SH-SY5Y (cell line): Measurements from ENCODE around the gene ELMO3.

Experiments
- GATA2 ChIP-seq: IDR thresholded peaks from 2 replicates; pipeline ENCODE4 v1.6.1; 2011; ENCODE audit warnings: mild to moderate bottlenecking, low read depth, low read length
- GATA3 ChIP-seq: IDR thresholded peaks from 2 replicates; pipeline ENCODE4 v1.6.1; 2011; ENCODE audit warnings: low read depth, mild to moderate bottlenecking, low read length, moderate library complexity

Gene ELMO3

GRCh38 chr16:67207249-67208091 lies 8.5 kb downstream of the ELMO3 start:
- no peak for TF ChIP-seq GATA3
- TF ChIP-seq GATA2 = no peak

DNA sequence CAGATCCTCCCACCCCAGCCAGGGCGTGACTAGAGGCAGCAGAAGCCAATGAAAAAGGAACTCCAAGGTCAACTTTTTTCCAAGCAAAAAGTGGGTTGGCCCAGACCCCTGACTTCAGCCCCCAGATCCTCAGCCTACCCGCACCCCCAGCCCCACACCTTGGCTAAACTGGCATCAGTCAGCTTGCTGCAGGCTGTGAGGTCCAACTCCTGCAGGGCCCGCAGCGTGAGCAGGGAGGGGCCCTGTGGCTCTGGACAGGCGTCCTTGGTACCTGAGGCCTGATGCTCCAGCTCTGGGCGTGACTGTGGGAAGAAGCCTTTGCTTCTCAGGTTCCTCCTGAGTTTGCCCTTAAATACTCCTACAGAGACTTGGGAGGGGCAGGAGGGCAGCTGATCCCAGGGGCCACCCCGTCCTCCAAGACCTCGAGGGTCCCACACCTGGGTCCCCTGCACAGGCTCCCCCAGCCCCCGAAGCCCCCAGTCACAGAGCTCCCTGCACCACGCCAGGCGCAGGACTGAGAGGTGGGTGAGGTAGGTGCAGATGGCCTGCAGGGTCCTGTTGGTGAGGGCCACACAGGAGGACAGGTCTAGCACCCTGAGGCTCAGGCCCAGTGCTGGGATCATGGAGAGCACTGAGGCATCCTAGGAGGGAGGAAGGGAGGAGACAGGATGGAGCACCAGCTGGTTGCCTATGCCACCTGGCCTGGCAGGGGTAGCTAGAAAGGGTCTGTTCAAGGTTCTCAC lies 9.4 kb downstream of the ELMO3 start:
- no peak for TF ChIP-seq GATA2
- no peak for TF ChIP-seq GATA3

- no peak for TF ChIP-seq GATA2
- no peak for TF ChIP-seq GATA3
Observed at GRCh38 chr16:67209565-67209964, 10.6 kb downstream of the ELMO3 start.

DNA sequence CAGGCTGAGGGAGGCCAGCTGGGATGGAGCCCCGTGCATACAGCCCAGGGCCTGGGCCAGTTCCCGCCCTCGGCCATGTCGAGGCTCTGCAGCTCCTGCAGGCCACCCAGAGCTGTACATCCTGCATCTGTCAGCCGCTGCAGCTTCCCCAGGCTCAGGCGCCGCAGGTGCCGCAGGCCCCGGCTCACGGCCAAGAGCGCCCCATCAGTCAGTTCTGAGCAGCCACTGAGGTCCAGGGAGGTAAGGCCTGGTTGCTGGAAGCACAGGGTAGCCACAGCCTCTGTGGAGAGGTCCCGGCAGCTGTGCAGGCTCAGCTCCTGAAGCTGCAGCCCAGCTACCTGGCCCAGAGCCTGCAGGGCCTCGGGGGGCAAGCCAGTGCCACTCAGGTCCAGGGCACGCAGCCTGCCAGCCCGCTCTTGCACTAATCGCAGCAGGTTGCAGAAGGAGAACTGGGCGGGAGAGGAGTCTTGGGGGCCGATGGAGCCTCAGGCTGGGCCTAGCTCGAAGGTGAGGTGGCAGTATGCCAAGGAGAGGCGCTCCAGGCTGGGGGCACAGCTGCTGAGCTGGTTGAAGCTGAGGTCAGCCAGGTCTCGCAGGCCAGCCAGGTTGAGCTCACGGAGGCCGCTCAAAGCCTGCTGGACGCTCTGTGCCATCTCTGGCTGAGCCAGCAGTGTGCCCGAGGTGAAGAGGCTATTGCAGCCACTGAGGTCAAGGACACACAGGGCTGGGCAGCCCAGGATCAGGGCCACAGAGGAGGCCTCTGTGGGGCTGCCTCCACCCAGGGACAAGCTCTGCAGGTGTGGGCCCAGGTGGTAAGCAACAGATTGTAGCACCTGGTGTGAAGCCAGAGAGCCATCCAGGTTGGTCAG lies 11.4 kb downstream of the ELMO3 start:
- no peak for TF ChIP-seq GATA3
- no peak for TF ChIP-seq GATA2

DNA sequence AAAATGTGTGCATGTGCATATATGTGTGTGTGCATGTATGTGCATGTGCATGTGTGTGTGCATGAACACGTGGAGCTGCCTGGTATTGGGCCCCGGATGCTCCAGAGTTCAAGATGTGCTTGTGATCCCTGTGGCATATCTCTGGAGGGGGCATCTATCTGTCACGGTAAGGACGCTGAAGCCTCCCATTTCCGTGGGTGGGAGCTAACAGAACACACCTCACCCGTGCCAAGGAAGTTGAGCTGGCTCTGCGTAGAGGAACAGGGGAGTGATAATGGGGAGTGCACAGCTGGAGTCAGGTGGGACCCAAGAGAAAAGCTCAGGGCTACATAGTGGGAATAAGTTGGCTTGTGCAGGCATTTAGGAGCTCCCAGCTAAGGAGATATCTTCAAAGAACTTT lies 12.7 kb downstream of the ELMO3 start:
- TF ChIP-seq GATA2 (no peak), GATA3 (no peak)

DNA sequence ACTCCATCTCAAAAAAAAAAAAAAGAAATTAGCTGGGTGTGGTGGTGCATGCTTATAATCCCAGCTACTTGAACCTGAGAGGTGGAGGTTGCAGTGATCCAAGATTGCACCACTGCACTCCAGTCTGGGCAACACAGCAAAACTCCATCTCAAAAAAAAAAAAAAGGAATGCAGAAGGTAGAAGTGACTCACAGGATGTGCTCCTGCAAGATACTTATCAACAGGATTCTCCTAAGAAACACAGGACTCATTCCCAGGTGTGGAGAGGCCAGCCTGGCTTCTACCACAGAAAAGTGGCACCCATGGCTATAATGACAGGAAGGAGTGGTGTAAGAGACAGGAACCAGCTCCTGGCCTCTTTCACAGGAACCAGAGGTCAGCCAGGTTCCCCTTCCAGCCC lies 13.8 kb downstream of the ELMO3 start:
- TF ChIP-seq GATA3 (no peak), GATA2 (no peak)

DNA sequence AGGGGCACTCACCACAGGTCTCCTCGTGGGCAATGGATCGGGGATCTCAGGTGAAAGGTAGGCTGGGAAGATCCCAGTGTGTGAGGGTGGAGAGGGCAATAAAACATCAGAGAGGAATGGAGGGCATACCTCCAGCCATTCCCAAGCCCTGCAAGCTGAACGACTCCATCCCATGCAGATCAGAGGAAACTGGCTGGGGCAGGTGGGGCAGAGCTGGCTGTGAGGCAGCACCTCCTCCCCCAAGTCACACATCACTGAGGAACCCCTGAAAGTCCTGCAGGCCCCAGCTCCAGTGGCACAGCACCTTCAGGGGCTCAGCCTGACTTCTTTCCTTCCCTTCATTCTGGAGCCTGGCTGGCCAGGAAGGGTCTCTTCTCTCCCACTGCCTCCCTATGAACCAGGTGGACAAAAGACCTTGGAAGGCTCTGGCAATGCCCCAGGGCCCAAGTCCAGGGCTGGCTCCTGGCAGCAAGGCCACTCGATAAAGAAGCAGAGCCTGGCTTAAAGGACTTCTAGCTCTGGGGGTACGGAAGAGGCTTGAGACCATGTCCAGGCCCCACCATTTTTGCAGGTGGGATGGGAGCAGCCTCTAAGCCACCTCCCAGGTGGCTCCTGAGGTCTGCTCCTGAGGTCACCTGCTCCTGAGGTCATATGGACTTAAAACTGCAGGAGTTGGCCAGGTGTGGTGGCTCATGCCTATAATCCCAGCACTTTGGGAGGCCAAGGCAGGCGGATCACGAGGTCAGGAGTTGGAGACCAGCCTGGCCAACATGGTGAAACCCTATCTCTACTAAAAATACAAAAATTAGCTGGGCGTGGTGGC lies 14.5 kb downstream of the ELMO3 start:
- no peak for TF ChIP-seq GATA2
- TF ChIP-seq GATA3 = no peak

- TF ChIP-seq GATA3 = no peak
- no peak for TF ChIP-seq GATA2
Observed at GRCh38 chr16:67215706-67216105, 16.8 kb downstream of the ELMO3 start.

DNA sequence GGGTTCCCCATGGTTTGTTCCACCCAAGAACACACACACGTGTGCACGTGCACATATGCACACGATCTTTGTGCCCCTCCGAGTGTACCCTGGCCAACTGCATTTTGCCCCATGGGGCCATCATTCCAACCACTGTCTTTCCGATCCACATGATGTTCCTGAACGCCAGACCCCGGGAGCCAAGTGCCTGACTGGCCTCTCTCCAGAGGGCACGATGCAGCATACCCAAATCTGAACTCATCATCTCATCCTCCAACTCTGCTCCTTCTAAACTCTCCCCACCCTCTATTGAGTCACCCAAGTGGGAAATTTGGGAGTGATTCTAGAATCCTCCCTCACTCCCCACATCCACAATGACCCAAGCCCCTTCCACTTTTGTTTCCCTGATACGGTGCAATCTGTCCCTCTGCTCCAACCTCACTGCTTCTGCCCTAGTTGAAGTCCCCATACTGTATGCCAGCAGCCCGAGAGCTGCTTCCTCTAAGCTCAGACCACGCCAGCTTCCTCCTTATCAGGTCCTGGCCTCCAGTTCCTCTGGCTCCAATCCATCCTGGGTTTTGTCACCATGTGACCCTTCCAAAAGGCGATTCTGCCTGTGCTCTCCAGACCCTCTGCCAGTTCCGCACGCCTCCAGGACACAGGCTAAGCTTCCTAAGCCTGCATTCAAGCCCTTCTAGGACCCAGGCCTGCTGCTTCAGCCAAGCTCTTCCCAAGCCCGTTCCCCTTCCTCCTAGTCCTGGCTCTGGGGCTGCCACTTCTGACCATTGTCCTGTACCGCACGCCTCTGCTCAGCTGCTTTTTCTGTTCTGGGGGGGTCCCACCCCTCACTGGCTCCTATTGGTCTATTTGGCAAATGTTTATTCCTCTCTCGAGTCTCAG lies 17.9 kb downstream of the ELMO3 start:
- no peak for TF ChIP-seq GATA3
- TF ChIP-seq GATA2 = no peak

- TF ChIP-seq GATA3 (no peak), GATA2 (no peak)
Observed at GRCh38 chr16:67223992-67224391, 25.1 kb downstream of the ELMO3 start.

GRCh38 chr16:67226295-67226803 lies 27.4 kb downstream of the ELMO3 start:
- TF ChIP-seq GATA2 = no peak
- TF ChIP-seq GATA3 = no peak

DNA sequence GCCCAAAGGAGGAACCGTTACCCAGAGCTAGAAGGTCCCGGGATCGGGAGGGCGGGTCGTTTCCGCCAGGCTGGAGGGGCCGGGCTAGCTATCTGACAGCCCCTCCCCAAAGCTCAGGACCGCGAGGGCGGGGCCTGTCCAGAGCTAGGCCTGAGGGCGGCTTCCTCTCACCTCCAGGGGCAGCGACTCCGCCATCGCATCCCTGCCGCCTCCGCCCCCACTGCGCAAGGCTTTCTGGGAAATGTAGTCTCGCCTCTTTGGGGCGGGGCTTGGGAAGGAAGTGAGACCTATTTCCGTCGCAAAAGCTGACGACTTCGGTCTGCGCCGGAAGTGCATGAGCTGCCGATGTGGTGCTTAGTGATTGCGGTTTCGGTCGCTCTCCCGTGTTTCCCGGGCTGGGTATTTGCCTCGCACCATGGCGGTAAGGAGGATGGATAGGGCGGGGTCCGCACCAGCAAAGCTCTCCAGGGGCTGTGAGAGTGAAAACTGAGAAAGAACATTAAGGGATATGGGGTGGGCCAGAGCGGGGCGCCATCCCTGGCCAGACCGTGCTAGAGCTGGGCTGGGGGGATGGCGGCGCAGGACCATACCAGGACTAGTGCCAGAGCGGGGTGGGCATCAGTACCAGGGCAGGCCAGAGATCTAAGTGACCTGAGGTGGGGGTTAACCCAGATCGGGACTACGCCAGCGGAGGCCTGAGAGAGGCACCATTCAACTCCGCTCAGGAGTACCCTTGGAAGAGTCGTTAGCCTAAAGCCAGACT lies 28.1 kb downstream of the ELMO3 start, which contains the start of gene TMEM208:
TSS of gene TMEM208 (plus strand) at position 327 of the 763 bp plus-strand sequence. CDS start at position 416, 89 bp downstream.
- TF ChIP-seq GATA2 (no peak), GATA3 (no peak)
